Stomach (tissue), 4 donors: ENCODE data around the gene RANBP3.

Experiments used
- POLR2A ChIP-seq, 4 donors: fragments of 450-650 bp; IDR thresholded peaks; one replicate each; pipeline ENCODE4 v1.6.1; 2016; ENCODE audit warnings: antibody characterized with exemption in 4 of 4, control low read depth in 2 of 4, mild to moderate bottlenecking in 1 of 4, moderate library complexity in 1 of 4
- POLR2AphosphoS5 ChIP-seq, 3 donors: sonication (generic); formaldehyde crosslinking; IDR thresholded peaks; one replicate each; pipeline ENCODE4 v1.6.1; 2016; ENCODE audit warnings: antibody characterized with exemption in 3 of 3
- TF ChIP-seq, protein P1 (sequence below), 7 experiments: fragments of 450-650 bp in 4 of 7; fragments of 200-600 bp in 3 of 7; sonication (generic) in 3 of 7; IDR thresholded peaks; one replicate each; pipeline ENCODE4 v1.5.1; 2016 to 2019; ENCODE audit warnings: antibody characterized with exemption in 7 of 7, control low read depth in 2 of 7, mild to moderate bottlenecking in 1 of 7

GRCh38 chr19:5984600-5984999 lies 6.7 kb upstream of the RANBP3 start:
- TF ChIP-seq POLR2A (IDR thresholded peaks at IDR 0.05) (no peak), POLR2AphosphoS5 (IDR thresholded peaks at IDR 0.05) (no peak)
- TF ChIP-seq, protein P1, sequence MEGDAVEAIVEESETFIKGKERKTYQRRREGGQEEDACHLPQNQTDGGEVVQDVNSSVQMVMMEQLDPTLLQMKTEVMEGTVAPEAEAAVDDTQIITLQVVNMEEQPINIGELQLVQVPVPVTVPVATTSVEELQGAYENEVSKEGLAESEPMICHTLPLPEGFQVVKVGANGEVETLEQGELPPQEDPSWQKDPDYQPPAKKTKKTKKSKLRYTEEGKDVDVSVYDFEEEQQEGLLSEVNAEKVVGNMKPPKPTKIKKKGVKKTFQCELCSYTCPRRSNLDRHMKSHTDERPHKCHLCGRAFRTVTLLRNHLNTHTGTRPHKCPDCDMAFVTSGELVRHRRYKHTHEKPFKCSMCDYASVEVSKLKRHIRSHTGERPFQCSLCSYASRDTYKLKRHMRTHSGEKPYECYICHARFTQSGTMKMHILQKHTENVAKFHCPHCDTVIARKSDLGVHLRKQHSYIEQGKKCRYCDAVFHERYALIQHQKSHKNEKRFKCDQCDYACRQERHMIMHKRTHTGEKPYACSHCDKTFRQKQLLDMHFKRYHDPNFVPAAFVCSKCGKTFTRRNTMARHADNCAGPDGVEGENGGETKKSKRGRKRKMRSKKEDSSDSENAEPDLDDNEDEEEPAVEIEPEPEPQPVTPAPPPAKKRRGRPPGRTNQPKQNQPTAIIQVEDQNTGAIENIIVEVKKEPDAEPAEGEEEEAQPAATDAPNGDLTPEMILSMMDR (IDR thresholded peaks at IDR 0.05), result no peak
